OCI-LY1 (cell line): ENCODE data around the gene TRIM67.

ENCODE experiments used
- H2AFZ ChIP-seq: fragments of 200-600 bp; sonication (generic), shearing (Covaris generic); 2 replicates; pipeline ENCODE4 v1.6.0; 2014; ENCODE audit warnings: antibody characterized with exemption, mild to moderate bottlenecking, low read length
- H3F3A ChIP-seq: fragments of 200-600 bp; sonication (generic), shearing (Covaris generic); 2 replicates; pipeline ENCODE4 v1.6.0; 2014; ENCODE audit warnings: mild to moderate bottlenecking, antibody characterized with exemption, low read length, moderate library complexity; ENCODE audit not compliant: insufficient read depth
- H3K27ac ChIP-seq: fragments of 200-600 bp; sonication (generic); 2 replicates; pipeline ENCODE4 v1.5.1; 2014; ENCODE audit warnings: low read length, mixed run types, mild to moderate bottlenecking, low read depth; ENCODE audit not compliant: poor library complexity, severe bottlenecking
- H3K27me3 ChIP-seq: fragments of 200-600 bp; sonication (generic); 2 replicates; pipeline ENCODE4 v1.6.0; 2014; ENCODE audit warnings: antibody characterized with exemption, mild to moderate bottlenecking, low read length, moderate library complexity; ENCODE audit not compliant: insufficient read depth
- H3K36me3 ChIP-seq: fragments of 200-600 bp; sonication (generic); 2 replicates; pipeline ENCODE4 v1.6.1; 2014; ENCODE audit warnings: mild to moderate bottlenecking, antibody characterized with exemption, low read length, moderate library complexity, mixed read lengths; ENCODE audit not compliant: insufficient read depth
- H3K4me1 ChIP-seq: fragments of 200-600 bp; sonication (generic); 2 replicates; pipeline ENCODE4 v1.5.1; 2014; ENCODE audit warnings: mild to moderate bottlenecking, low read length, moderate library complexity; ENCODE audit not compliant: insufficient read depth, severe bottlenecking
- H3K4me2 ChIP-seq: fragments of 200-600 bp; sonication (generic), shearing (Covaris generic); 2 replicates; pipeline ENCODE4 v1.6.1; 2014; ENCODE audit warnings: low read length
- H3K4me3 ChIP-seq: fragments of 200-600 bp; sonication (generic); 2 replicates; pipeline ENCODE4 v1.5.1; 2014; ENCODE audit warnings: low read length, low read depth, mild to moderate bottlenecking, mixed read lengths; ENCODE audit not compliant: poor library complexity, severe bottlenecking
- H3K79me2 ChIP-seq: fragments of 200-600 bp; shearing (Covaris generic); 2 replicates; pipeline ENCODE4 v1.6.1; 2016; ENCODE audit warnings: mixed run types, low read length, mixed read lengths; ENCODE audit not compliant: insufficient read depth
- H3K9ac ChIP-seq: fragments of 200-600 bp; sonication (generic), shearing (Covaris generic); 2 replicates; pipeline ENCODE4 v1.6.1; 2014; ENCODE audit warnings: mild to moderate bottlenecking, low read length, mixed read lengths
- H3K9me2 ChIP-seq: fragments of 200-600 bp; sonication (generic), shearing (Covaris generic); 2 replicates; pipeline ENCODE4 v1.6.1; 2014; ENCODE audit warnings: low read depth, mild to moderate bottlenecking, low read length, mixed read lengths
- H3K9me3 ChIP-seq: fragments of 200-600 bp; shearing (Covaris generic); 2 replicates; pipeline ENCODE4 v1.6.1; 2014; ENCODE audit warnings: low read length, mixed read lengths
- H4K20me1 ChIP-seq: fragments of 200-600 bp; sonication (generic), shearing (Covaris generic); 2 replicates; pipeline ENCODE4 v1.6.0; 2016; ENCODE audit warnings: mild to moderate bottlenecking, low read length; ENCODE audit not compliant: insufficient read depth
- EZH2 ChIP-seq: fragments of 200-600 bp; sonication (generic), shearing (Covaris generic); IDR thresholded peaks from 2 replicates; pipeline ENCODE4 v1.8.0; 2017; ENCODE audit warnings: borderline replicate concordance, mixed run types, mild to moderate bottlenecking, antibody characterized with exemption, low read length, moderate library complexity, mixed read lengths
- TF ChIP-seq, protein P1 (sequence below): fragments of 200-600 bp; sonication (generic), shearing (Covaris generic); IDR thresholded peaks from 2 replicates; pipeline ENCODE4 v1.5.1; 2017; ENCODE audit warnings: mild to moderate bottlenecking, antibody characterized with exemption, low read length, moderate library complexity, mixed read lengths

TRIM67 gene

DNA sequence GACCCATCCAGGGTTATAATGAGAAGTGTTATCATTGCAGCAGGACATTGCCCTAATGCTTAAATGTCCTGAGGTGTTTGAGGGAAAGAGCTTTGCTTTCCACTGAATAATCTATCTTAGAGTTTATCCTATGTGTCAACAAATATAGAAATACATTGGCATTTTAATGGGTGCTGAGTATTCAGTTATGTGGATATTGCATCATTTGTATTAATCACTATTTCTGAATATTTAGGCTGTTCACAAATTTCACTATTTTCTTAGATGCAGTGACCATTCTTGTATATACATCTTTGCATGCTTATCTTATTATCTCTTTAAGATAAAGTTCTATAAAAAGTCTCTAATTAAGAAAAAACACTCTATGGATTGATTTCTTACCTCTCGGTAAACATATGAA is 18.2 kb downstream of the TRIM67 start:
- H3K9me2 ChIP-seq, result no peaks in the 10 kb centered on the region
- no peaks in the 10 kb centered on the region for H3K36me3 ChIP-seq
- no peaks in the 10 kb centered on the region for H3K4me1 ChIP-seq
- H3K79me2 ChIP-seq, result no peaks in the 10 kb centered on the region
- H3F3A ChIP-seq, result no peaks in the 10 kb centered on the region
- H3K9ac ChIP-seq, result no peak overlapping the region
- no peaks in the 10 kb centered on the region; the same call in 1 of the 2 replicates for H3K27me3 ChIP-seq
- no peak overlapping the region for H3K4me3 ChIP-seq
- H3K27ac ChIP-seq, result no peak overlapping the region
- H3K4me2 ChIP-seq, result no peak overlapping the region
- TF ChIP-seq, protein P1, sequence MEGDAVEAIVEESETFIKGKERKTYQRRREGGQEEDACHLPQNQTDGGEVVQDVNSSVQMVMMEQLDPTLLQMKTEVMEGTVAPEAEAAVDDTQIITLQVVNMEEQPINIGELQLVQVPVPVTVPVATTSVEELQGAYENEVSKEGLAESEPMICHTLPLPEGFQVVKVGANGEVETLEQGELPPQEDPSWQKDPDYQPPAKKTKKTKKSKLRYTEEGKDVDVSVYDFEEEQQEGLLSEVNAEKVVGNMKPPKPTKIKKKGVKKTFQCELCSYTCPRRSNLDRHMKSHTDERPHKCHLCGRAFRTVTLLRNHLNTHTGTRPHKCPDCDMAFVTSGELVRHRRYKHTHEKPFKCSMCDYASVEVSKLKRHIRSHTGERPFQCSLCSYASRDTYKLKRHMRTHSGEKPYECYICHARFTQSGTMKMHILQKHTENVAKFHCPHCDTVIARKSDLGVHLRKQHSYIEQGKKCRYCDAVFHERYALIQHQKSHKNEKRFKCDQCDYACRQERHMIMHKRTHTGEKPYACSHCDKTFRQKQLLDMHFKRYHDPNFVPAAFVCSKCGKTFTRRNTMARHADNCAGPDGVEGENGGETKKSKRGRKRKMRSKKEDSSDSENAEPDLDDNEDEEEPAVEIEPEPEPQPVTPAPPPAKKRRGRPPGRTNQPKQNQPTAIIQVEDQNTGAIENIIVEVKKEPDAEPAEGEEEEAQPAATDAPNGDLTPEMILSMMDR, result no peak
- no peak for TF ChIP-seq EZH2
- H4K20me1 ChIP-seq, result no peaks in the 10 kb centered on the region
- no peak overlapping the region for H2AFZ ChIP-seq
- no peaks in the 10 kb centered on the region for H3K9me3 ChIP-seq

DNA sequence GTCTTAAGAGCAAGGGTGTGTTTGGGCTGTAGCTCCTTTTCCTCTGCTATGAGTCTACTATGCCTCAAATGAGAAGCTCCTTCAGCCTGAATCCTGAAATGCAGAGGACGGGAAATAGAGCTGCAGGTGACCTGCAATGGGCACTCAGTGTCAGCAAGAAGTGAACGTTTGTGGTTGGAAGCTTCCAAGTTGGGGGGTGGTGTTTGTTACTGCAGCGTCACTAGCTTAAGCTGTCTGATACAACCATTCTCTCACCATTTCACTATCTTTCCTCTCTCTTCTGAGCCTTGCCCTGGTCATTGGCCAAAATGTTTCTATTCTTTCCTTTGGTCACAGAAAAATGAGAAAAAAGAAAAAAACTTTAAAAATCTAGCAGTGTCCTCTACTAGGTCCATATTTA is 19.4 kb downstream of the TRIM67 start:
- Histone ChIP-seq H3K9me3 (no peaks in the 10 kb centered on the region), H3K27me3 (peaks cover 8% of the 10 kb centered on the region), H3K9me2 (no peaks in the 10 kb centered on the region), H2AFZ (no peak overlapping the region), H3F3A (no peaks in the 10 kb centered on the region), H4K20me1 (no peaks in the 10 kb centered on the region), H3K9ac (no peak overlapping the region), H3K79me2 (no peaks in the 10 kb centered on the region), H3K36me3 (no peaks in the 10 kb centered on the region), H3K4me1 (no peaks in the 10 kb centered on the region), H3K27ac (no peak overlapping the region), H3K4me2 (no peak overlapping the region), H3K4me3 (no peak overlapping the region)
- TF ChIP-seq EZH2, result no peak
- TF ChIP-seq, protein P1, result no peak

DNA sequence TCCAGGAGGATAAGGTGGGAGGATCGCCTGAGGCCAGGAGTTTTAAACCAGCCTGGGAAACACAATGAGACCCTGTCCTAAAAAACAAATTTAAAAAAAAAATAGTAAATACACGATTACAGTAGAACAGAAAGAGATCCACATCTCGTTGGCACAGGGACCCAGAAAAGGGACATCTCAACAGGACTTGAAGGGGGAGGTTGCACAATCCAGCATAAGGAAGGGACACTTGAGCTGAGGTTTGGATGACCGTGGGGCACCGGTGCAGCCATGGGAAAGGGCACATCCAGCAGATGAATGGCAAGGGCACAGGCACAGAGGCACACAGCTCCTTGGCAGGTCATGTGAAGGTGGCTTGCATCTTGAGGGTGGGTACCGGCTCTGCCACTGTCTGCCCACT is 20.5 kb downstream of the TRIM67 start:
- no peak overlapping the region for H3K27ac ChIP-seq
- H3K36me3 ChIP-seq, result no peaks in the 10 kb centered on the region
- no peak overlapping the region for H3K4me2 ChIP-seq
- H3K9me3 ChIP-seq, result no peaks in the 10 kb centered on the region
- H2AFZ ChIP-seq, result no peak overlapping the region
- no peaks in the 10 kb centered on the region for H3K9me2 ChIP-seq
- no peak for TF ChIP-seq EZH2
- TF ChIP-seq, protein P1, result no peak
- H3K79me2 ChIP-seq, result no peaks in the 10 kb centered on the region
- no peak overlapping the region for H3K4me3 ChIP-seq
- no peaks in the 10 kb centered on the region for H3F3A ChIP-seq
- no peaks in the 10 kb centered on the region for H4K20me1 ChIP-seq
- H3K4me1 ChIP-seq, result no peaks in the 10 kb centered on the region
- H3K27me3 ChIP-seq, result peaks cover 8% of the 10 kb centered on the region
- no peak overlapping the region for H3K9ac ChIP-seq
